ENCODE data around the gene ATP12A.
A peak's percentile ranks its signal among the peaks of the same experiment; 100 is the strongest.

The ATP12A gene

GRCh38 chr13:24734950-24735349 is 54.7 kb downstream of the ATP12A start:
- Histone ChIP-seq H2BK5ac (ENCODE audit: low read length) (no peak overlapping the region), H4K8ac (ENCODE audit: low read depth, low read length) (no peak overlapping the region), H3K4me1 (ENCODE audit: control insufficient read depth in 2 of 2, insufficient read depth in 1 of 2, low read depth in 1 of 2, low read length in 2 of 2) (no peaks in the 10 kb centered on the region), H3K18ac (ENCODE audit: low read length) (no peak overlapping the region), H4K91ac (ENCODE audit: low read depth, low read length, poor library complexity) (no peak overlapping the region), H3K4me2 (ENCODE audit: insufficient read depth, low read length, poor library complexity, severe bottlenecking) (no peak overlapping the region), H3K36me3 (replicated peaks in 1 of 2; ENCODE audit: control insufficient read depth in 2 of 2, insufficient read depth in 2 of 2, low read length in 2 of 2) (no peaks in the 10 kb centered on the region), H3K14ac (ENCODE audit: low read length) (no peak overlapping the region), H3K9me3 (replicated peaks in 1 of 2; ENCODE audit: control insufficient read depth in 2 of 2, insufficient read depth in 1 of 2, low read depth in 1 of 2, low read length in 2 of 2) (peaks cover 0 to 2% of the 10 kb centered on the region in 2 donors), H2BK15ac (ENCODE audit: low read length) (no peak overlapping the region), H3K79me1 (ENCODE audit: low read depth, low read length) (no peaks in the 10 kb centered on the region), H3K4ac (ENCODE audit: low read length) (no peak overlapping the region), H2AFZ (ENCODE audit: low read length) (no peak overlapping the region), H3K9ac (ENCODE audit: low read depth, low read length, poor library complexity) (no peak overlapping the region), H3K27me3 (ENCODE audit: control insufficient read depth in 3 of 3, insufficient read depth in 3 of 3, low read depth in 1 of 3, low read length in 3 of 3) (no peaks in the 10 kb centered on the region), H2AK5ac (ENCODE audit: low read depth, low read length) (no peak overlapping the region), H2BK12ac (ENCODE audit: low read length) (no peak overlapping the region), H3K23ac (ENCODE audit: low read depth, low read length, poor library complexity) (no peak overlapping the region), H2BK120ac (ENCODE audit: low read depth, low read length) (no peak overlapping the region), H3K4me3 (ENCODE audit: low read length in 2 of 2) (no peak overlapping the region), H3K27ac (replicated peaks; ENCODE audit: low read length) (no peak overlapping the region)
- no CpG with 5 or more reads among the region's 4 CpGs for whole genome bisulfite sequencing, 2 donors (ENCODE audit: extremely low coverage in 2 of 2, insufficient read length in 2 of 2, insufficient replicate concordance in 1 of 2)
- DNase-seq (ENCODE audit: low spot score): no peak

GRCh38 chr13:24737042-24737441 is 56.8 kb downstream of the ATP12A start:
- no CpG with 5 or more reads among the region's 6 CpGs for WGBS, 2 donors (ENCODE audit: extremely low coverage in 2 of 2, insufficient read length in 2 of 2, insufficient replicate concordance in 1 of 2)
- no peak overlapping the region for H2AFZ ChIP-seq (ENCODE audit: low read length)
- no peak overlapping the region for H4K91ac ChIP-seq (ENCODE audit: low read depth, low read length, poor library complexity)
- no peak overlapping the region for H2BK5ac ChIP-seq (ENCODE audit: low read length)
- H3K23ac ChIP-seq (ENCODE audit: low read depth, low read length, poor library complexity): no peak overlapping the region
- no peak overlapping the region for H3K4me3 ChIP-seq (ENCODE audit: low read length in 2 of 2)
- H3K9ac ChIP-seq (ENCODE audit: low read depth, low read length, poor library complexity): no peak overlapping the region
- no peaks in the 10 kb centered on the region for H3K36me3 ChIP-seq (replicated peaks in 1 of 2; ENCODE audit: control insufficient read depth in 2 of 2, insufficient read depth in 2 of 2, low read length in 2 of 2)
- no peaks in the 10 kb centered on the region for H3K79me1 ChIP-seq (ENCODE audit: low read depth, low read length)
- no peak overlapping the region for H2BK120ac ChIP-seq (ENCODE audit: low read depth, low read length)
- peaks cover 0 to 6% of the 10 kb centered on the region in 2 donors for H3K4me1 ChIP-seq (ENCODE audit: control insufficient read depth in 2 of 2, insufficient read depth in 1 of 2, low read depth in 1 of 2, low read length in 2 of 2)
- H3K14ac ChIP-seq (ENCODE audit: low read length): no peak overlapping the region
- no peak overlapping the region for H2BK15ac ChIP-seq (ENCODE audit: low read length)
- H3K4ac ChIP-seq (ENCODE audit: low read length): no peak overlapping the region
- H3K18ac ChIP-seq (ENCODE audit: low read length): no peak overlapping the region
- H2BK12ac ChIP-seq (ENCODE audit: low read length): no peak overlapping the region
- no peak overlapping the region for H4K8ac ChIP-seq (ENCODE audit: low read depth, low read length)
- H3K9me3 ChIP-seq (replicated peaks in 1 of 2; ENCODE audit: control insufficient read depth in 2 of 2, insufficient read depth in 1 of 2, low read depth in 1 of 2, low read length in 2 of 2): peaks cover 0 to 3% of the 10 kb centered on the region in 2 donors
- H2AK5ac ChIP-seq (ENCODE audit: low read depth, low read length): no peak overlapping the region
- no peak for DNase-seq (ENCODE audit: low spot score)
- no peak overlapping the region for H3K4me2 ChIP-seq (ENCODE audit: insufficient read depth, low read length, poor library complexity, severe bottlenecking)
- no peak overlapping the region for H3K27ac ChIP-seq (replicated peaks; ENCODE audit: low read length)
- peaks cover 0 to 4% (median 0%) of the 10 kb centered on the region in 3 experiments for H3K27me3 ChIP-seq (ENCODE audit: control insufficient read depth in 3 of 3, insufficient read depth in 3 of 3, low read depth in 1 of 3, low read length in 3 of 3)

GRCh38 chr13:24738366-24738847 is 58.2 kb downstream of the ATP12A start:
- DNase-seq (ENCODE audit: low spot score): no peak
- H3K9ac ChIP-seq (ENCODE audit: low read depth, low read length, poor library complexity): no peak overlapping the region
- H4K91ac ChIP-seq (ENCODE audit: low read depth, low read length, poor library complexity): no peak overlapping the region
- H3K4ac ChIP-seq (ENCODE audit: low read length): no peak overlapping the region
- no peak overlapping the region for H2BK12ac ChIP-seq (ENCODE audit: low read length)
- H3K18ac ChIP-seq (ENCODE audit: low read length): peak overlapping the region; percentile 74
- H3K14ac ChIP-seq (ENCODE audit: low read length): peak overlapping the region; percentile 9
- no peak overlapping the region for H2AFZ ChIP-seq (ENCODE audit: low read length)
- H3K4me2 ChIP-seq (ENCODE audit: insufficient read depth, low read length, poor library complexity, severe bottlenecking): no peak overlapping the region
- peak overlapping the region in 1 of 2 donors; percentile 38 for H3K4me3 ChIP-seq (ENCODE audit: low read length in 2 of 2)
- H2BK5ac ChIP-seq (ENCODE audit: low read length): no peak overlapping the region
- peaks cover 0 to 4% (median 2%) of the 10 kb centered on the region in 3 experiments for H3K27me3 ChIP-seq (ENCODE audit: control insufficient read depth in 3 of 3, insufficient read depth in 3 of 3, low read depth in 1 of 3, low read length in 3 of 3)
- H2AK5ac ChIP-seq (ENCODE audit: low read depth, low read length): peak overlapping the region; percentile 53
- H2BK15ac ChIP-seq (ENCODE audit: low read length): peak overlapping the region; percentile 62
- H3K23ac ChIP-seq (ENCODE audit: low read depth, low read length, poor library complexity): no peak overlapping the region
- H3K27ac ChIP-seq (replicated peaks; ENCODE audit: low read length): no peak overlapping the region
- H3K9me3 ChIP-seq (replicated peaks in 1 of 2; ENCODE audit: control insufficient read depth in 2 of 2, insufficient read depth in 1 of 2, low read depth in 1 of 2, low read length in 2 of 2): peaks cover 0 to 3% of the 10 kb centered on the region in 2 donors
- no peaks in the 10 kb centered on the region for H3K36me3 ChIP-seq (replicated peaks in 1 of 2; ENCODE audit: control insufficient read depth in 2 of 2, insufficient read depth in 2 of 2, low read length in 2 of 2)
- no CpG with 5 or more reads among the region's 5 CpGs for WGBS, 2 donors (ENCODE audit: extremely low coverage in 2 of 2, insufficient read length in 2 of 2, insufficient replicate concordance in 1 of 2)
- H2BK120ac ChIP-seq (ENCODE audit: low read depth, low read length): no peak overlapping the region
- no peaks in the 10 kb centered on the region for H3K79me1 ChIP-seq (ENCODE audit: low read depth, low read length)
- peaks cover 0 to 11% of the 10 kb centered on the region in 2 donors for H3K4me1 ChIP-seq (ENCODE audit: control insufficient read depth in 2 of 2, insufficient read depth in 1 of 2, low read depth in 1 of 2, low read length in 2 of 2)
- H4K8ac ChIP-seq (ENCODE audit: low read depth, low read length): no peak overlapping the region

GRCh38 chr13:24740014-24740890 is 60.0 kb downstream of the ATP12A start:
- no peak for DNase-seq (ENCODE audit: low spot score)
- peak overlapping the region; percentile 57 for H3K23ac ChIP-seq (ENCODE audit: low read depth, low read length, poor library complexity)
- no peak overlapping the region for H2BK5ac ChIP-seq (ENCODE audit: low read length)
- peak overlapping the region; percentile 43 for H2AK5ac ChIP-seq (ENCODE audit: low read depth, low read length)
- H2BK15ac ChIP-seq (ENCODE audit: low read length): peak overlapping the region; percentile 56
- no peak overlapping the region for H4K8ac ChIP-seq (ENCODE audit: low read depth, low read length)
- peak overlapping the region; percentile 44 for H4K91ac ChIP-seq (ENCODE audit: low read depth, low read length, poor library complexity)
- no peak overlapping the region for H2BK12ac ChIP-seq (ENCODE audit: low read length)
- H3K9me3 ChIP-seq (replicated peaks in 1 of 2; ENCODE audit: control insufficient read depth in 2 of 2, insufficient read depth in 1 of 2, low read depth in 1 of 2, low read length in 2 of 2): peaks cover 0 to 3% of the 10 kb centered on the region in 2 donors
- WGBS, 2 donors (ENCODE audit: extremely low coverage in 2 of 2, insufficient read length in 2 of 2, insufficient replicate concordance in 1 of 2): no CpG with 5 or more reads among the region's 12 CpGs
- no peaks in the 10 kb centered on the region for H3K79me1 ChIP-seq (ENCODE audit: low read depth, low read length)
- no peak overlapping the region for H3K4me2 ChIP-seq (ENCODE audit: insufficient read depth, low read length, poor library complexity, severe bottlenecking)
- H3K9ac ChIP-seq (ENCODE audit: low read depth, low read length, poor library complexity): no peak overlapping the region
- no peak overlapping the region for H2BK120ac ChIP-seq (ENCODE audit: low read depth, low read length)
- H3K4ac ChIP-seq (ENCODE audit: low read length): no peak overlapping the region
- no peak overlapping the region for H3K14ac ChIP-seq (ENCODE audit: low read length)
- peaks cover 0 to 11% of the 10 kb centered on the region in 2 donors for H3K4me1 ChIP-seq (ENCODE audit: control insufficient read depth in 2 of 2, insufficient read depth in 1 of 2, low read depth in 1 of 2, low read length in 2 of 2)
- H3K4me3 ChIP-seq (ENCODE audit: low read length in 2 of 2): no peak overlapping the region
- peaks cover 2 to 21% (median 9%) of the 10 kb centered on the region in 3 experiments for H3K27me3 ChIP-seq (ENCODE audit: control insufficient read depth in 3 of 3, insufficient read depth in 3 of 3, low read depth in 1 of 3, low read length in 3 of 3)
- no peaks in the 10 kb centered on the region for H3K36me3 ChIP-seq (replicated peaks in 1 of 2; ENCODE audit: control insufficient read depth in 2 of 2, insufficient read depth in 2 of 2, low read length in 2 of 2)
- H2AFZ ChIP-seq (ENCODE audit: low read length): no peak overlapping the region
- peak overlapping the region; percentile 58 for H3K18ac ChIP-seq (ENCODE audit: low read length)
- H3K27ac ChIP-seq (replicated peaks; ENCODE audit: low read length): no peak overlapping the region
